ENCODE results near the gene AIG1. TPM values are rescaled to one million over a fixed set of nuclear protein-coding genes. Genes with fewer than 3 reads are reported as not detected.

AIG1 gene
- total RNA-seq, 1 experiment from 2014 or later, result 2.2 TPM

DNA sequence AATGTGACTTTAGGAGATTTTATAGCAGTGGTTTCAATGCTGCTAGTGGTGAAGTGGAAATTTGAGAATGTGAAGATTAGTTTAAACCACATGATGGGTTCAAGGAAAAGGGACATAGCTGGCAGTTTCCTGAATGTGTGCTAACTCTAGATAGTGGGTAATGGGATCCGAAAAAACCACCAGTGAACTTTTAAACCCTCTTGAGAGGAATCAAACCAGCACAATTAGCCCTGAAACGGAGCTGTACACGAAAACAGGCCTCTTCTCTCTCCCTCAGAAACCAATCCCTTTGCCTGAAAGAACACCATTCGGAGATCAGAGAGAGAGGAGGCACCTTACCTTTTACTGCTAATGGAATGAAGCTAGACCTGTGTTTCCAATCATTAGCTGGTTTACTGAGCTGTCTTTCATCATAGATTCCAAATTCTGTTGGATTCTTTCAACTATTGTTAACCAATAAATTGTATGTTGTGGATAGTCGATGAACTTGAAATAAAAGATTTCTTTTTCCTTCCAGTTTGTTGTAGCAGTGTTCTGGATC lies 103.9 kb downstream of the AIG1 start:
- TF ChIP-seq, protein P1, sequence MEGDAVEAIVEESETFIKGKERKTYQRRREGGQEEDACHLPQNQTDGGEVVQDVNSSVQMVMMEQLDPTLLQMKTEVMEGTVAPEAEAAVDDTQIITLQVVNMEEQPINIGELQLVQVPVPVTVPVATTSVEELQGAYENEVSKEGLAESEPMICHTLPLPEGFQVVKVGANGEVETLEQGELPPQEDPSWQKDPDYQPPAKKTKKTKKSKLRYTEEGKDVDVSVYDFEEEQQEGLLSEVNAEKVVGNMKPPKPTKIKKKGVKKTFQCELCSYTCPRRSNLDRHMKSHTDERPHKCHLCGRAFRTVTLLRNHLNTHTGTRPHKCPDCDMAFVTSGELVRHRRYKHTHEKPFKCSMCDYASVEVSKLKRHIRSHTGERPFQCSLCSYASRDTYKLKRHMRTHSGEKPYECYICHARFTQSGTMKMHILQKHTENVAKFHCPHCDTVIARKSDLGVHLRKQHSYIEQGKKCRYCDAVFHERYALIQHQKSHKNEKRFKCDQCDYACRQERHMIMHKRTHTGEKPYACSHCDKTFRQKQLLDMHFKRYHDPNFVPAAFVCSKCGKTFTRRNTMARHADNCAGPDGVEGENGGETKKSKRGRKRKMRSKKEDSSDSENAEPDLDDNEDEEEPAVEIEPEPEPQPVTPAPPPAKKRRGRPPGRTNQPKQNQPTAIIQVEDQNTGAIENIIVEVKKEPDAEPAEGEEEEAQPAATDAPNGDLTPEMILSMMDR (conservative IDR thresholded peaks at IDR 0.05; ENCODE audit: low read depth, low read length), result no peak
- no peak for TF ChIP-seq EZH2 (IDR thresholded peaks at IDR 0.05; ENCODE audit: borderline replicate concordance, low read depth, low read length, poor library complexity, severe bottlenecking)
- no peak for DNase-seq (ENCODE audit: low spot score)
- Histone ChIP-seq H3K4me3 (ENCODE audit: low read depth, low read length, poor library complexity, severe bottlenecking) (no peak overlapping the region), H3K27ac (ENCODE audit: low read depth, low read length, poor library complexity, severe bottlenecking) (no peak overlapping the region), H3K27me3 (replicated peaks; ENCODE audit: insufficient read depth, low read depth, low read length, poor library complexity) (no peaks in the 10 kb centered on the region), H3K9me3 (ENCODE audit: low read depth, low read length, poor library complexity, severe bottlenecking) (no peaks in the 10 kb centered on the region), H3K36me3 (ENCODE audit: insufficient read depth, low read length, poor library complexity, severe bottlenecking) (no peaks in the 10 kb centered on the region), H3K4me1 (ENCODE audit: insufficient read depth, low read length, poor library complexity, severe bottlenecking) (no peaks in the 10 kb centered on the region)
- CTCF ChIA-PET, result no interaction called here
- POLR2A ChIA-PET (ENCODE audit: low non-redundant PET), result interaction anchor here (0.6 kb wide), 1 partner anchor 113 kb away, joined by 4 read pairs; no protein-coding TSS in a partner anchor
- BruUV-seq (replicated peaks), result no TSS peak
- intact Hi-C loops (cut with micrococcal nuclease; ENCODE audit: unreplicated experiment), result no loop called here

DNA sequence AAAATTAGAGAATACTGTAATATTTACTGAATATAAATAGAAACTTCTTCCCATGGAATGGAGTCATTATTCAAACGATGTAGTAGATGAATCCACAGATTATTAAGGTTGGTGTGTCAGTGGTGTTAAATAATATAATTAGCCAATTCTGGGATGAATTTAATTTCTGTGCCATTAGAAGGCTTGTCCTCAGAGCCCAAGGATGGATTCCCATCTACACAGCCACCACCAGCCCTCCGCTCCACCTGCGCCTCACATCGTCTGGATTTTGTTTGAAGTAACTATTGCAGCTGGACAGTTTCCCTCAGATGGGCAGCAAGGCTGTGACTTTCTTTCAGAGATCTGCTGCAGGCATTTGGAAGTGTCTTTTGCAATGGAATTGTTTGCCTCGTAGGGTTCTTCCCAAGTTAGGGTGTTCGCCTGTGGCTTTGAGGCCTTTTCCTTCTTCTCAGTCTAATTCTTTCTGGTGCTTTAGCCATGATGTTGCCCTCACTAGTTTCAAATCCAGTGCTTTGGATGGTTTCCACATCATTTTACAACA lies 104.7 kb downstream of the AIG1 start:
- no peak overlapping the region for H3K4me3 ChIP-seq (ENCODE audit: low read depth, low read length, poor library complexity, severe bottlenecking)
- no peaks in the 10 kb centered on the region for H3K9me3 ChIP-seq (ENCODE audit: low read depth, low read length, poor library complexity, severe bottlenecking)
- BruUV-seq (replicated peaks), result no TSS peak
- DNase-seq (ENCODE audit: low spot score), result no peak
- POLR2A ChIA-PET (ENCODE audit: low non-redundant PET), result interaction anchor here (0.6 kb wide), 1 partner anchor 112 kb away, joined by 4 read pairs; no protein-coding TSS in a partner anchor
- intact Hi-C loops (cut with micrococcal nuclease; ENCODE audit: unreplicated experiment), result no loop called here
- CTCF ChIA-PET, result no interaction called here
- TF ChIP-seq, protein P1 (conservative IDR thresholded peaks at IDR 0.05; ENCODE audit: low read depth, low read length), result no peak
- TF ChIP-seq EZH2 (IDR thresholded peaks at IDR 0.05; ENCODE audit: borderline replicate concordance, low read depth, low read length, poor library complexity, severe bottlenecking), result no peak
- H3K36me3 ChIP-seq (ENCODE audit: insufficient read depth, low read length, poor library complexity, severe bottlenecking), result no peaks in the 10 kb centered on the region
- no peaks in the 10 kb centered on the region for H3K4me1 ChIP-seq (ENCODE audit: insufficient read depth, low read length, poor library complexity, severe bottlenecking)
- no peak overlapping the region for H3K27ac ChIP-seq (ENCODE audit: low read depth, low read length, poor library complexity, severe bottlenecking)
- no peaks in the 10 kb centered on the region for H3K27me3 ChIP-seq (replicated peaks; ENCODE audit: insufficient read depth, low read depth, low read length, poor library complexity)

DNA sequence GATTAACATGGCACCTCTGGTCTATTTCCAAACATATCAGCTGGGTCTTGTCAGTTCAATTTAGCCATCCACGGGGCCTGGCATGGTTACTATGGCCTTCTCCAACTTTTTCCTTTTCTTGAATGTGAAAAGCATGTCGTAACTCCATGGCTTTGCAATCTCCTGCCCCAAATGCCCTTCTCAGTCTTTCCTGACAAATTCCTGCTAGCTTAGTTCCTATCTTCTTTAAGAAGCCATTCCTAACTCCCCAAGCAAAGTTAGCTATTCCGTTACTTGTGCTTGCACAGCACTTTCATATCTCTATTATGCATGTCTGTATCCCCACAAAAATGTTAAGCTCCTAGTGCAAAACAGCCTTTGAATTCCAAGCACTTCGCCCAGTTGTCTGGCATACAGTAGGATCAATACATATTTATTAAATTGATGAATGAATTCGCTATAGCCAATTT lies 105.6 kb downstream of the AIG1 start:
- CTCF ChIA-PET, result no interaction called here

More for the DNA sequence above, 105.6 kb downstream of the AIG1 start:
- DNase-seq (ENCODE audit: low spot score), result no peak
- Histone ChIP-seq H3K9me3 (ENCODE audit: low read depth, low read length, poor library complexity, severe bottlenecking) (no peaks in the 10 kb centered on the region), H3K27me3 (replicated peaks; ENCODE audit: insufficient read depth, low read depth, low read length, poor library complexity) (no peaks in the 10 kb centered on the region), H3K4me3 (ENCODE audit: low read depth, low read length, poor library complexity, severe bottlenecking) (no peak overlapping the region), H3K4me1 (ENCODE audit: insufficient read depth, low read length, poor library complexity, severe bottlenecking) (no peaks in the 10 kb centered on the region), H3K36me3 (ENCODE audit: insufficient read depth, low read length, poor library complexity, severe bottlenecking) (no peaks in the 10 kb centered on the region), H3K27ac (ENCODE audit: low read depth, low read length, poor library complexity, severe bottlenecking) (no peak overlapping the region)
- TF ChIP-seq, protein P1 (conservative IDR thresholded peaks at IDR 0.05; ENCODE audit: low read depth, low read length), result no peak
- no peak for TF ChIP-seq EZH2 (IDR thresholded peaks at IDR 0.05; ENCODE audit: borderline replicate concordance, low read depth, low read length, poor library complexity, severe bottlenecking)
- BruUV-seq (replicated peaks), result no TSS peak
- intact Hi-C loops (cut with micrococcal nuclease; ENCODE audit: unreplicated experiment), result no loop called here
- POLR2A ChIA-PET (ENCODE audit: low non-redundant PET), result no interaction called here

Data from A673 (cell line).